C4-2B (cell line): Measurements from ENCODE around the gene ANXA1.

Source experiments
- H3K27ac ChIP-seq: fragments of 450-650 bp; 2 replicates; pipeline ENCODE4 v1.5.1; 2017
- CTCF ChIP-seq: fragments of 450-650 bp; conservative IDR thresholded peaks from 2 replicates; pipeline ENCODE4 v1.5.1; 2017; ENCODE audit warnings: mild to moderate bottlenecking
- ZFX ChIP-seq: fragments of 450-650 bp; IDR thresholded peaks from 2 replicates; pipeline ENCODE4 v1.6.1; 2017

Gene ANXA1

GRCh38 chr9:73132034-73132776 is 19.5 kb upstream of the ANXA1 start:
- TF ChIP-seq CTCF (no peak), ZFX (no peak)
- no peak overlapping the region for H3K27ac ChIP-seq

GRCh38 chr9:73133022-73133651 is 18.5 kb upstream of the ANXA1 start:
- no peak overlapping the region for H3K27ac ChIP-seq
- no peak for TF ChIP-seq ZFX
- no peak for TF ChIP-seq CTCF

GRCh38 chr9:73133921-73134407 is 17.7 kb upstream of the ANXA1 start:
- TF ChIP-seq CTCF (no peak), ZFX (no peak)
- H3K27ac ChIP-seq = no peak overlapping the region

- no peak overlapping the region for H3K27ac ChIP-seq
- TF ChIP-seq ZFX (no peak), CTCF (no peak)
These were observed 16.3 kb upstream of the ANXA1 start for GRCh38 chr9:73135394-73135793.

GRCh38 chr9:73137286-73137899 is 14.3 kb upstream of the ANXA1 start:
- H3K27ac ChIP-seq = no peak overlapping the region
- no peak for TF ChIP-seq ZFX
- no peak for TF ChIP-seq CTCF

- TF ChIP-seq ZFX = no peak
- TF ChIP-seq CTCF = no peak
- no peak overlapping the region for H3K27ac ChIP-seq
These were observed 13.8 kb upstream of the ANXA1 start for GRCh38 chr9:73137914-73138313.

- TF ChIP-seq ZFX = no peak
- TF ChIP-seq CTCF = no peak
- H3K27ac ChIP-seq = no peak overlapping the region
These were observed 13.1 kb upstream of the ANXA1 start for GRCh38 chr9:73138516-73138915.
